Activated CD8-positive, alpha-beta memory T cell treated with anti-CD3 and anti-CD28 coated beads for 24 hours (primary cell): Measurements from ENCODE around the gene MAGEF1.

Experiments used
- DNase-seq: peaks from one replicate; pipeline ENCODE4 v3.0.0-alpha.2; 2020

The MAGEF1 gene

DNA sequence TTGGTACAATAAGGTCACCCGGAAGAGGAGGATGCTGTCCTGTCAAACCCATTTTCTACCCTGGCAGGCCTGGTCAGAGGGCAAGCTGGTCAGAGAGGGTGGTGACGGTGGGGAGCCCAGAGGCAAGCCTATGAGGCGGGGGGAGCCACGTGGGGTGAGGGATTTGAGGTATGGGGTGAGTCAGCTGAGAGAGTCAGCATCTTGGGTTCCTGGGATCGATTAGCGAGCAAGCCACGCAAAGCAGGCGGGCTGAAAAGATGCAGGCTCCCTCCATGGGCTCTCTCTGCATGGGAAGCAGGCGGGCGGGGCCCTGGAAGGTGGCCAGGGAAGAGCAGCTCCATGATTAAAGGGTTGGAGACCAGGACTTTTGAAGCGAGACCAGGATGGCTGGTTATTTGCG, 48.1 kb downstream of the MAGEF1 start:
- DNase-seq: no peak

DNA sequence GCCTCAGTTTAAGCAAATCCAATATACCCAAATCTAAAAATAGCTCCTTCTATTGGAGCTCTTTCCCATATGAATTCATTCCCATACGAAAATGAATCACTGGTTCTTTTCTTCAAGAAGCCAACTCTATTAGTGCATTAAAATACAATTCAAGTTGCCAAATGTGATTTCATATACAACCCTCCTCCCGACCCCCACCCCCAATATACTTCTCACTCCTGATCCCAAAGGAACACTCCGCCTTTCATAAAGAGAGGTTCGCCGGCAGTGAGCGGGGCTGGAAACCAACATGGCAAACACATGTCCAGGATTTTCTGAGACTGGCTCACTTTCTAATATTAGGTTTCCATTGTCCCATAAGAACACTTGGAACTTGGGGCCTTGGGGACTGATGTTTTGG, 48.5 kb downstream of the MAGEF1 start:
- DNase-seq: no peak

DNA sequence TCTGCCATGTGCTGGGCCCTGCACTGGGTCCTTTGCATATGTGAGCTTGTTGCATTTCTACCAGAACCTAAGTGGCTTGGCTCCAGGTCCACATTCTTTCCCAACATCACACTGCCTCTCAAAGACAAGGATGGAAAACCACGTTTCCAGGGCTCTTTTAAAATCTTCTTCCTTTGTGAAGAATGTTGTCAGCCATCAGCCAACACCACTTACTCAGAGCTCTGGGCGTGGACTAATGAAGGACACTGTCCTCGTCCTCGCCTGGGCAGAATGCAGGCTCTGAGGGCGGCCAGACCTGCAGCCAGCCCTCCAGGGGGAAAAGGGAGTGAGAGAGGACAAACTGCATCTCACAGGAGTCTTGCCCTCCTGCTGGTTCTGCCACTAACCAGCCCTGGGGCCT, 49.7 kb downstream of the MAGEF1 start:
- no peak for DNase-seq

GRCh38 chr3:184660931-184661330, 50.9 kb downstream of the MAGEF1 start:
- DNase-seq: no peak
